Naive thymus-derived CD4-positive, alpha-beta T cell (primary cell): ENCODE results near the gene ANKRD33. TPM values are rescaled to one million over a fixed set of nuclear protein-coding genes. Genes with fewer than 3 reads are reported as not detected.

Source experiments
- ATAC-seq: fragments of 150-1000 bp; cut with Tn5 transposase; 2 replicates; pipeline ENCODE4 v1.10.0; 2021; ENCODE audit warnings: mild to moderate bottlenecking, moderate library complexity
- CTCF ChIA-PET: fragments of 350-600 bp; sonication (Branson Sonifier 250); formaldehyde crosslinking; loops from one replicate; lab custom pipeline; 2021; ENCODE audit warnings: antibody characterized with exemption; lab: Charles Lee
- POLR2A ChIA-PET: fragments of 350-600 bp; sonication (Branson Sonifier 250); formaldehyde crosslinking; loops from one replicate; lab custom pipeline; 2021; ENCODE audit warnings: antibody characterized with exemption, inconsistent platforms; lab: Charles Lee
- DNase-seq, 9 donors: peaks; one replicate each; pipeline versions ENCODE4 v3.0.0 to v3.0.0-alpha.2; 2020 to 2022; ENCODE audit warnings: mixed read lengths in 1 of 9
- H3K27ac ChIP-seq: one replicate; pipeline ENCODE4 v1.7.0; 2013; ENCODE audit warnings: mild to moderate bottlenecking, low read depth, low read length, moderate library complexity
- H3K27me3 ChIP-seq, 2 donors: one replicate each; pipeline ENCODE4 v1.7.0; 2013; ENCODE audit warnings: low read length in 2 of 2, mild to moderate bottlenecking in 2 of 2, moderate library complexity in 2 of 2; ENCODE audit not compliant: control insufficient read depth in 2 of 2, insufficient read depth in 2 of 2
- H3K36me3 ChIP-seq, 3 experiments: 1 replicate in 2 of 3; 2 replicates in 1 of 3; pipeline ENCODE4 v1.7.0; 2013; ENCODE audit warnings: low read length in 3 of 3, mild to moderate bottlenecking in 3 of 3, moderate library complexity in 1 of 3; ENCODE audit not compliant: insufficient read depth in 3 of 3, control insufficient read depth in 2 of 3
- H3K4me1 ChIP-seq, 2 donors: one replicate each; pipeline ENCODE4 v1.7.0; 2013; ENCODE audit warnings: low read length in 2 of 2, mild to moderate bottlenecking in 2 of 2, moderate library complexity in 1 of 2; ENCODE audit not compliant: control insufficient read depth in 2 of 2, insufficient read depth in 2 of 2
- H3K4me3 ChIP-seq: 2 replicates; pipeline ENCODE4 v1.7.0; 2013; ENCODE audit warnings: mild to moderate bottlenecking, low read length
- H3K9me3 ChIP-seq, 3 experiments: 1 replicate in 2 of 3; 2 replicates in 1 of 3; pipeline ENCODE4 v1.7.0; 2013; ENCODE audit warnings: low read length in 3 of 3; ENCODE audit not compliant: control insufficient read depth in 2 of 3
- H3K27ac Mint-ChIP-seq, 9 donors: one replicate each; pipeline ENCODE4 v1.8.0; 2020 to 2022; ENCODE audit warnings: mixed read lengths in 9 of 9, mild to moderate bottlenecking in 8 of 9, moderate library complexity in 5 of 9, inconsistent platforms in 2 of 9
- H3K27me3 Mint-ChIP-seq, 5 donors: one replicate each; pipeline ENCODE4 v1.8.0; 2021 to 2022; ENCODE audit warnings: mixed read lengths in 5 of 5, mild to moderate bottlenecking in 1 of 5
- H3K36me3 Mint-ChIP-seq, 5 donors: one replicate each; pipeline ENCODE4 v1.8.0; 2020 to 2022; ENCODE audit warnings: mixed read lengths in 5 of 5, mild to moderate bottlenecking in 3 of 5, inconsistent platforms in 1 of 5
- H3K4me1 Mint-ChIP-seq, 7 donors: one replicate each; pipeline ENCODE4 v1.8.0; 2020 to 2022; ENCODE audit warnings: mixed read lengths in 7 of 7, mild to moderate bottlenecking in 3 of 7, inconsistent platforms in 1 of 7
- H3K4me3 Mint-ChIP-seq, 10 donors: one replicate each; pipeline ENCODE4 v1.8.0; 2020 to 2022; ENCODE audit warnings: mild to moderate bottlenecking in 10 of 10, mixed read lengths in 10 of 10, moderate library complexity in 6 of 10, inconsistent platforms in 2 of 10
- H3K9me3 Mint-ChIP-seq, 11 donors: one replicate each; pipeline ENCODE4 v1.8.0; 2020 to 2022; ENCODE audit warnings: mixed read lengths in 11 of 11, mild to moderate bottlenecking in 4 of 11, inconsistent platforms in 1 of 11, moderate library complexity in 1 of 11
- intact Hi-C, 2 donors: fragments of 100-400 bp; cut with micrococcal nuclease; formaldehyde crosslinking; loops; one replicate each; pipeline ENCODE4 v1.15.1; 2023
- polyA plus RNA-seq, 2 donors: library from polyadenylated mRNA; unstranded; fragments of 300-500 nt; fragmentation: Illumina TruSeq; gene quantifications; one replicate each; pipeline ENCODE4 v1.2.3, GENCODE V29; 2021
- total RNA-seq, 6 experiments: library from RNA in 5 of 6; stranded (reverse) in 5 of 6; gene quantifications; 1 replicate in 5 of 6; 2 replicates in 1 of 6; pipeline ENCODE4 v1.2.3 and lab custom pipeline; 2021 to 2026

ANKRD33 gene
- total and polyA plus RNA-seq, 7 experiments from 2014 or later = not detected

DNA sequence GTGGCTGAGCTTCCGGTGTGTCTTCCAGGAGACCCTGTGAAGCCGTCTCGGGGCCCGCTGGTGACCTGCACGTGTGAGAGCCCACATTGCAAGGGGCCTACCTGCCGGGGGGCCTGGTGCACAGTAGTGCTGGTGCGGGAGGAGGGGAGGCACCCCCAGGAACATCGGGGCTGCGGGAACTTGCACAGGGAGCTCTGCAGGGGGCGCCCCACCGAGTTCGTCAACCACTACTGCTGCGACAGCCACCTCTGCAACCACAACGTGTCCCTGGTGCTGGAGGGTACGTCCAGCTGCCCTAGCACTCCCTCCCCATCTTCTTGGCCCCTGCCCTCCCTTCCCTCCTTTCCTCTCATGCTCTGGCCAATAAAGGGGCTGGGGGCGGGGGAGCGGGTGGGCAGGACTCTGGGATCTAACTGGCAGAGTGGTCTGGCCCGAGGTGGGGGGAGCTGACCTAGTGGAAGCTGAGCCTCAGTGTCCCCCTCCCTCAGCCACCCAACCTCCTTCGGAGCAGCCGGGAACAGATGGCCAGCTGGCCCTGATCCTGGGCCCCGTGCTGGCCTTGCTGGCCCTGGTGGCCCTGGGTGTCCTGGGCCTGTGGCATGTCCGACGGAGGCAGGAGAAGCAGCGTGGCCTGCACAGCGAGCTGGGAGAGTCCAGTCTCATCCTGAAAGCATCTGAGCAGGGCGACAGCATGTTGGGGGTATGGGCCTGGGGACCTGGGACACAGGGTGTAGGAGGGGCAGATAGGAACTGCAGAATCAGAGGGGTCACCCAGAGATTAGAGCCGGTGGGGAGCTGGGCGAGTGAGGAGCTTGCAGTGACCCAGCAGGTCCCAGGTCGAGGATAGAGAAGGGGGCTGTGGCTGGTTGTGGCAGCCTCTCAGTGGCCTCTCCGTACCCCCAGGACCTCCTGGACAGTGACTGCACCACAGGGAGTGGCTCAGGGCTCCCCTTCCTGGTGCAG lies 25.4 kb downstream of the ANKRD33 start:
- Mint-ChIP-seq H3K27ac (no peak overlapping the region), H3K4me3 (no peak overlapping the region), H3K9me3 (peaks cover 0 to 3% (median 0%) of the 10 kb centered on the region in 11 donors), H3K36me3 (no peaks in the 10 kb centered on the region), H3K4me1 (peaks cover 0 to 7% (median 0%) of the 10 kb centered on the region in 7 donors), H3K27me3 (peaks cover 6 to 19% (median 7%) of the 10 kb centered on the region in 5 donors)
- ATAC-seq (no peak), DNase-seq (no peak)
- H3K9me3 ChIP-seq = no peaks in the 10 kb centered on the region
- ChIA-PET POLR2A (no interaction called here), CTCF (interaction anchor here (1.0 to 1.6 kb wide), 2 partner anchors 8 to 67 kb away, joined by 3 read pairs; no protein-coding TSS in a partner anchor)
- no peak overlapping the region for H3K4me3 ChIP-seq
- intact Hi-C loops = no loop called here
- no peak overlapping the region for H3K27ac ChIP-seq
- H3K4me1 ChIP-seq = no peaks in the 10 kb centered on the region
- no peaks in the 10 kb centered on the region for H3K36me3 ChIP-seq
- H3K27me3 ChIP-seq = no peaks in the 10 kb centered on the region

DNA sequence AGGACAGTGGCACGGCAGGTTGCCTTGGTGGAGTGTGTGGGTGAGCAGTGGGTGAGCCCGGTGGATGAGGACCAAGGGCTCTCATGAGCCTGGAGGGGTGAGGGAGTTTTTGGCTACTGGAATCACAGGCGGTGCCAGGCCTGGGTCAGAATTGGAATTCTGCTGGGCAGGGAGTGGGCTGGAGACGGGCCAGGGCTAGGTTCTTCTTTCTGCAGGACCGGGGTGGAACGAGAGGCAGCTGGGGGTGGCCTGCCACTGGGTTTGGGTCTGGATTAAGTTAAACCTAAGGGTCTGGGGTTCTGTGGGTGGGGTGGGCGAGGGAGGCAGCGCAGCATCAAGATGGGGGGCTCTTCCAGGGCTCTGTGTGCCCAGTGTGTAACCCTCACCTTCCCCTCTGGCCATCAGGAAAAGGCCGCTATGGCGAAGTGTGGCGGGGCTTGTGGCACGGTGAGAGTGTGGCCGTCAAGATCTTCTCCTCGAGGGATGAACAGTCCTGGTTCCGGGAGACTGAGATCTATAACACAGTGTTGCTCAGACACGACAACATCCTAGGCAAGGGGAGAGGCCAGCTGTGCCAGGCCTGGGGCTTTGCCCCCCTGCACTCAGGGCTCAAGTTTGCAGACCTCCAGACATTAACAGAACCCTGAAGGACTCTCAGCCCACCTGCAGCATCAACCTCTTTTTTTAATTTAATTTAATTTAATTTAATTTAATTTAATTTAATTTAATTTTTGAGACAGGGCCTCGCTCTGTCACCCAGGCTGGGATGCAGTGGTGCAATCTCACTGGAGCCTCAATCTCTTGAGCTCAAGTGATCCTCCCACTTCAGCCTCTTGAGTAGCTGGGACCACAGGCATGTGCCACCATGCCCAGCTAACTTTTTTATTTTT lies 26.4 kb downstream of the ANKRD33 start:
- Histone ChIP-seq H3K36me3 (no peaks in the 10 kb centered on the region), H3K9me3 (no peaks in the 10 kb centered on the region), H3K4me1 (no peaks in the 10 kb centered on the region), H3K27me3 (no peaks in the 10 kb centered on the region), H3K27ac (no peak overlapping the region), H3K4me3 (no peak overlapping the region)
- intact Hi-C loops = no loop called here
- ATAC-seq = no peak
- CTCF ChIA-PET = interaction anchor here (0.7 kb wide), 1 partner anchor 596 kb away, joined by 3 read pairs; no protein-coding TSS in a partner anchor
- Mint-ChIP-seq H3K9me3 (peaks cover 0 to 3% (median 0%) of the 10 kb centered on the region in 11 donors), H3K27me3 (peaks cover 0 to 10% (median 0%) of the 10 kb centered on the region in 5 donors), H3K4me1 (peaks cover 0 to 7% (median 0%) of the 10 kb centered on the region in 7 donors), H3K4me3 (no peak overlapping the region), H3K27ac (no peak overlapping the region), H3K36me3 (no peaks in the 10 kb centered on the region)
- POLR2A ChIA-PET = interaction anchor here (0.8 kb wide), 1 partner anchor 92 kb away, joined by 4 read pairs; no protein-coding TSS in a partner anchor
- no peak for DNase-seq

DNA sequence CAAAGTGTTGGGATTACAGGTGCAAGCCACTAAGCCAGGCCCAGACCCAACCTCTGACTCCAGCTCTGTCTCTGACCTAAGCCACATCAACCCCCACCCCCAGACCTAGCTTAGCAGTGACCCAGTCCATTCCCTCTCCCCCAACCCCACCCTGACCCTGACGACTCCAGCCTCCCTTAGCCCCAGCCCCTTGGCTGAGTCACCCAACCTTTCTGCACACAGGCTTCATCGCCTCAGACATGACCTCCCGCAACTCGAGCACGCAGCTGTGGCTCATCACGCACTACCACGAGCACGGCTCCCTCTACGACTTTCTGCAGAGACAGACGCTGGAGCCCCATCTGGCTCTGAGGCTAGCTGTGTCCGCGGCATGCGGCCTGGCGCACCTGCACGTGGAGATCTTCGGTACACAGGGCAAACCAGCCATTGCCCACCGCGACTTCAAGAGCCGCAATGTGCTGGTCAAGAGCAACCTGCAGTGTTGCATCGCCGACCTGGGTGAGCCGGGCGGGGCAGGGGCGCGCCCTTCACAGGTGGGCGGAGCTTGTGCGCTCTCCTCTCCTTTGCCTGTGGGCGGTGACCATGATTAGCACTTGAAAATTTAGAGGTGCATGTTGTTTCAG lies 27.2 kb downstream of the ANKRD33 start:
- ChIA-PET CTCF (interaction anchor here (0.7 kb wide), 1 partner anchor 595 kb away, joined by 3 read pairs; no protein-coding TSS in a partner anchor), POLR2A (interaction anchor here (0.8 kb wide), 1 partner anchor 91 kb away, joined by 4 read pairs; no protein-coding TSS in a partner anchor)
- Histone ChIP-seq H3K4me1 (no peaks in the 10 kb centered on the region), H3K4me3 (no peak overlapping the region), H3K27me3 (no peaks in the 10 kb centered on the region), H3K9me3 (no peaks in the 10 kb centered on the region), H3K36me3 (no peaks in the 10 kb centered on the region), H3K27ac (no peak overlapping the region)
- Mint-ChIP-seq H3K27ac (no peak overlapping the region), H3K36me3 (no peaks in the 10 kb centered on the region), H3K4me1 (peaks cover 0 to 7% (median 0%) of the 10 kb centered on the region in 7 donors), H3K4me3 (no peak overlapping the region), H3K27me3 (peaks cover 0 to 4% (median 0%) of the 10 kb centered on the region in 5 donors), H3K9me3 (peaks cover 0 to 3% (median 0%) of the 10 kb centered on the region in 11 donors)
- DNase-seq (no peak), ATAC-seq (no peak)
- intact Hi-C loops = no loop called here

DNA sequence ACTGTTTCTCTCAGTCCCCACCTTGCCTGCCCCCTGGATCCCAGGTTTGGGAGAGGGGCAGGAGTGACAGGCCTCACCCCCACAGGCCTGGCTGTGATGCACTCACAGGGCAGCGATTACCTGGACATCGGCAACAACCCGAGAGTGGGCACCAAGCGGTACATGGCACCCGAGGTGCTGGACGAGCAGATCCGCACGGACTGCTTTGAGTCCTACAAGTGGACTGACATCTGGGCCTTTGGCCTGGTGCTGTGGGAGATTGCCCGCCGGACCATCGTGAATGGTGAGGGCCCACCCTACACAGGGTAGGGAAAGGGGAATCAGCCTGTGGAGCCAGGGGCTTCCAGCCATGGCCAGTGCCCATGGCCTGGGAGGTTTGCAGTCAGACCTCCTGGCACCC lies 28.0 kb downstream of the ANKRD33 start:
- ATAC-seq = no peak
- no peak overlapping the region for H3K4me3 ChIP-seq
- no peaks in the 10 kb centered on the region for H3K27me3 ChIP-seq
- ChIA-PET POLR2A (no interaction called here), CTCF (interaction anchor here (0.6 kb wide), 1 partner anchor 41 kb away, joined by 3 read pairs; no protein-coding TSS in a partner anchor)
- H3K36me3 Mint-ChIP-seq = no peaks in the 10 kb centered on the region
- H3K27ac ChIP-seq = no peak overlapping the region
- peaks cover 0 to 4% (median 0%) of the 10 kb centered on the region in 5 donors for H3K27me3 Mint-ChIP-seq
- peaks cover 0 to 7% (median 0%) of the 10 kb centered on the region in 7 donors for H3K4me1 Mint-ChIP-seq
- DNase-seq = no peak
- no peaks in the 10 kb centered on the region for H3K4me1 ChIP-seq
- no peak overlapping the region for H3K27ac Mint-ChIP-seq
- intact Hi-C loops = no loop called here
- no peaks in the 10 kb centered on the region for H3K36me3 ChIP-seq
- no peaks in the 10 kb centered on the region for H3K9me3 ChIP-seq
- peaks cover 0 to 3% (median 0%) of the 10 kb centered on the region in 11 donors for H3K9me3 Mint-ChIP-seq
- no peak overlapping the region for H3K4me3 Mint-ChIP-seq

DNA sequence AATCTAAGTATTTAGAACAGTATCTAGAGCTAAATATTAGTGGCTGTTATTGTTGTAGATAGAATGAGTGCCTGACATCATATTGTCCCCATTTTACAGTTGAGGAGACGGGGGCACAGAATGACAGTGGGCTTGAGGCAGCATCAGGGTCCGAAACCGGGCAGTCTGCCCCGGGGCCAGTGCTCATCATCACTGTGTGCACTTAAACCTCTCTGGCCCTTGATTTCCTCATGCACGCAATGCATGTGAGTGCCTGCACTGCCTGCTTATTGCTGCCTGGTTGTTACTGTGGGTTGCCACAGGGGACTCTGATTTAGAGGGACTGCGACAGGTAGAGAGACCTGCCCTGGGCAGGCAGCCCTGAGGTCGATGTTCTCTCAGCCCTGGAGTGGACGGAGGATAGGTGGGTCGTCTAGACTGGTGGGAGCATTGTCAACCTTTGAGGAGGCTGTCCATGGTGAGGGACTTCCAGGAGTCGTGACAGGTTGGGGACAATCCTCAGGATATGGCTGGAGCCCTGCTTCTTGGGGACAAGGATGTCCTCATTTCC lies 29.2 kb downstream of the ANKRD33 start:
- POLR2A ChIA-PET = no interaction called here
- H3K27me3 Mint-ChIP-seq = peaks cover 0 to 4% (median 0%) of the 10 kb centered on the region in 5 donors
- H3K4me1 Mint-ChIP-seq = peaks cover 0 to 4% (median 0%) of the 10 kb centered on the region in 7 donors

More for the DNA sequence above, 29.2 kb downstream of the ANKRD33 start:
- Histone ChIP-seq H3K27me3 (no peaks in the 10 kb centered on the region), H3K27ac (no peak overlapping the region), H3K4me1 (no peaks in the 10 kb centered on the region), H3K4me3 (no peak overlapping the region), H3K9me3 (no peaks in the 10 kb centered on the region), H3K36me3 (no peaks in the 10 kb centered on the region)
- intact Hi-C loops = no loop called here
- ATAC-seq (no peak), DNase-seq (no peak)
- peaks cover 0 to 3% (median 0%) of the 10 kb centered on the region in 11 donors for H3K9me3 Mint-ChIP-seq
- no peak overlapping the region for H3K27ac Mint-ChIP-seq
- H3K4me3 Mint-ChIP-seq = no peak overlapping the region
- no peaks in the 10 kb centered on the region for H3K36me3 Mint-ChIP-seq
- CTCF ChIA-PET = no interaction called here
